HepG2 (cell line): ENCODE measurements around the gene CAPN10. TPM values are rescaled to one million over a fixed set of nuclear protein-coding genes. Genes with fewer than 3 reads are reported as not detected.

Experiments used
- BHLHE40 ChIP-seq: IDR thresholded peaks from 2 replicates; pipeline ENCODE4 v1.6.1; 2011; ENCODE audit warnings: low read length, improper control_type of control experiment
- BRD4 ChIP-seq: sonication (generic); formaldehyde crosslinking; IDR thresholded peaks from 2 replicates; pipeline ENCODE4 v1.4.0; 2020; ENCODE audit warnings: missing genetic modification reagents
- FOSL2 ChIP-seq: sonication (generic); formaldehyde crosslinking; IDR thresholded peaks from 2 replicates; pipeline ENCODE4 v1.4.0; 2020; ENCODE audit warnings: missing genetic modification reagents
- FOXC1 ChIP-seq: sonication (generic); formaldehyde crosslinking; IDR thresholded peaks from 2 replicates; pipeline ENCODE4 v1.8.0; 2022; ENCODE audit warnings: mild to moderate bottlenecking, missing genetic modification reagents, borderline replicate concordance
- HMGXB3 ChIP-seq: sonication (generic); formaldehyde crosslinking; IDR thresholded peaks from 2 replicates; pipeline ENCODE4 v1.4.0; 2020; ENCODE audit warnings: missing genetic modification reagents, borderline replicate concordance
- KAT2B ChIP-seq: fragments of 150-350 bp; IDR thresholded peaks from 2 replicates; pipeline ENCODE4 v1.6.1; 2014; ENCODE audit warnings: low read depth, low read length, borderline replicate concordance
- KDM2A ChIP-seq: sonication (generic); formaldehyde crosslinking; IDR thresholded peaks from 2 replicates; pipeline ENCODE4 v1.4.0; 2020; ENCODE audit warnings: low read depth, missing genetic modification reagents, borderline replicate concordance
- MAF1 ChIP-seq: sonication (generic); formaldehyde crosslinking; IDR thresholded peaks from 2 replicates; pipeline ENCODE4 v1.5.0; 2020; ENCODE audit warnings: missing genetic modification reagents, borderline replicate concordance
- NFE2L2 ChIP-seq: fragments of 150-350 bp; IDR thresholded peaks from 2 replicates; pipeline ENCODE4 v1.6.1; 2014; ENCODE audit warnings: low read length
- ZFX ChIP-seq: sonication (generic); formaldehyde crosslinking; IDR thresholded peaks from 2 replicates; pipeline ENCODE4 v1.4.0; 2020; ENCODE audit warnings: mild to moderate bottlenecking, low read depth, missing genetic modification reagents, moderate library complexity
- ZNF232 ChIP-seq: sonication (generic); formaldehyde crosslinking; IDR thresholded peaks from 2 replicates; pipeline ENCODE4 v1.4.0; 2020; ENCODE audit warnings: missing genetic modification reagents, borderline replicate concordance
- ZNF326 ChIP-seq: sonication (generic); formaldehyde crosslinking; IDR thresholded peaks from 2 replicates; pipeline ENCODE4 v1.4.0; 2020; ENCODE audit warnings: missing genetic modification reagents, borderline replicate concordance
- ZNF329 ChIP-seq: sonication (generic); formaldehyde crosslinking; IDR thresholded peaks from 2 replicates; pipeline ENCODE4 v1.9.0; 2021; ENCODE audit warnings: low read depth, mild to moderate bottlenecking, missing genetic modification reagents
- ZNF468 ChIP-seq: sonication (generic); formaldehyde crosslinking; IDR thresholded peaks from 2 replicates; pipeline ENCODE4 v1.8.0; 2022; ENCODE audit warnings: mild to moderate bottlenecking, moderate library complexity, missing genetic modification reagents
- ZNF670 ChIP-seq: sonication (generic); formaldehyde crosslinking; IDR thresholded peaks from 2 replicates; pipeline ENCODE4 v1.8.0; 2022; ENCODE audit warnings: mild to moderate bottlenecking, missing genetic modification reagents, borderline replicate concordance
- ZNF749 ChIP-seq: sonication (generic); formaldehyde crosslinking; IDR thresholded peaks from 2 replicates; pipeline ENCODE4 v1.8.0; 2022; ENCODE audit warnings: mild to moderate bottlenecking, missing genetic modification reagents, moderate library complexity, borderline replicate concordance
- ZNF772 ChIP-seq: sonication (generic); formaldehyde crosslinking; IDR thresholded peaks from 2 replicates; pipeline ENCODE4 v1.5.0; 2020; ENCODE audit warnings: mild to moderate bottlenecking, missing genetic modification reagents
- polyA plus RNA-seq, 8 experiments: library from polyadenylated mRNA; depleted of rRNA in 3 of 8; stranded (reverse) in 7 of 8; unstranded in 1 of 8; fragments of >200 nt; fragmentation: Illumina TruSeq in 4 of 8; extraction: Trizol in 4 of 8; gene quantifications; 2 replicates each; pipeline versions ENCODE4 v1.2.1 to v1.2.3, GENCODE V29; 2011 to 2016; ENCODE audit warnings: low read depth in 4 of 8, missing spikeins in 1 of 8, mixed read lengths in 1 of 8; ENCODE audit not compliant: insufficient read depth in 1 of 8
- total RNA-seq, 5 experiments: library from RNA; depleted of rRNA; stranded (reverse); fragments of >200 nt; fragmentation: Illumina TruSeq; extraction: Trizol; gene quantifications; 2 replicates each; pipeline ENCODE4 v1.2.3, GENCODE V29; 2016; ENCODE audit warnings: low read depth in 1 of 5
- TF ChIP-seq, protein P1 (sequence below): sonication (generic); formaldehyde crosslinking; IDR thresholded peaks from 2 replicates; pipeline ENCODE4 v1.4.0; 2020; ENCODE audit warnings: mild to moderate bottlenecking, missing genetic modification reagents
- TF ChIP-seq, protein P2 (sequence below): sonication (generic); formaldehyde crosslinking; IDR thresholded peaks from 2 replicates; pipeline ENCODE4 v1.8.0; 2022; ENCODE audit warnings: mild to moderate bottlenecking, missing genetic modification reagents
- TF ChIP-seq, protein P3 (sequence below): sonication (generic); formaldehyde crosslinking; conservative IDR thresholded peaks from 2 replicates; pipeline ENCODE4 v1.8.0; 2022; ENCODE audit warnings: mild to moderate bottlenecking, moderate library complexity, missing genetic modification reagents

The CAPN10 gene
- total and polyA plus RNA-seq, 2 of the 13 experiments (the other 11 are each of a cell fraction or from before 2014, with no cell fraction given) = 27.6 to 32.4 TPM

GRCh38 chr2:240560084-240560479 lies 26.5 kb upstream of the CAPN10 start, which contains the start of gene DUSP28 (continued):
- TF ChIP-seq, protein P1, sequence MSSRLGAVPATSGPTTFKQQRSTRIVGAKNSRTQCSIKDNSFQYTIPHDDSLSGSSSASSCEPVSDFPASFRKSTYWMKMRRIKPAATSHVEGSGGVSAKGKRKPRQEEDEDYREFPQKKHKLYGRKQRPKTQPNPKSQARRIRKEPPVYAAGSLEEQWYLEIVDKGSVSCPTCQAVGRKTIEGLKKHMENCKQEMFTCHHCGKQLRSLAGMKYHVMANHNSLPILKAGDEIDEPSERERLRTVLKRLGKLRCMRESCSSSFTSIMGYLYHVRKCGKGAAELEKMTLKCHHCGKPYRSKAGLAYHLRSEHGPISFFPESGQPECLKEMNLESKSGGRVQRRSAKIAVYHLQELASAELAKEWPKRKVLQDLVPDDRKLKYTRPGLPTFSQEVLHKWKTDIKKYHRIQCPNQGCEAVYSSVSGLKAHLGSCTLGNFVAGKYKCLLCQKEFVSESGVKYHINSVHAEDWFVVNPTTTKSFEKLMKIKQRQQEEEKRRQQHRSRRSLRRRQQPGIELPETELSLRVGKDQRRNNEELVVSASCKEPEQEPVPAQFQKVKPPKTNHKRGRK = peak; percentile 84; the same call in 1 of the 2 replicates
- TF ChIP-seq FOXC1 (CRISPR knock-in tag) = peak; percentile 81; the same call in 1 of the 2 replicates
- TF ChIP-seq MAF1 (CRISPR knock-in tag) = no peak
- TF ChIP-seq, protein P2, sequence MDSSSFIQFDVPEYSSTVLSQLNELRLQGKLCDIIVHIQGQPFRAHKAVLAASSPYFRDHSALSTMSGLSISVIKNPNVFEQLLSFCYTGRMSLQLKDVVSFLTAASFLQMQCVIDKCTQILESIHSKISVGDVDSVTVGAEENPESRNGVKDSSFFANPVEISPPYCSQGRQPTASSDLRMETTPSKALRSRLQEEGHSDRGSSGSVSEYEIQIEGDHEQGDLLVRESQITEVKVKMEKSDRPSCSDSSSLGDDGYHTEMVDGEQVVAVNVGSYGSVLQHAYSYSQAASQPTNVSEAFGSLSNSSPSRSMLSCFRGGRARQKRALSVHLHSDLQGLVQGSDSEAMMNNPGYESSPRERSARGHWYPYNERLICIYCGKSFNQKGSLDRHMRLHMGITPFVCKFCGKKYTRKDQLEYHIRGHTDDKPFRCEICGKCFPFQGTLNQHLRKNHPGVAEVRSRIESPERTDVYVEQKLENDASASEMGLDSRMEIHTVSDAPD = peak; percentile 73; the same call in 1 of the 2 replicates
- peak; percentile 76; the same call in 1 of the 2 replicates for TF ChIP-seq ZNF670
- TF ChIP-seq ZNF232 (CRISPR knock-in tag) = no peak; the same call in 1 of the 2 replicates
- TF ChIP-seq ZNF329 = peak; percentile 2; the same call in 1 of the 2 replicates
- TF ChIP-seq FOSL2 = peak; percentile 58
- no peak for TF ChIP-seq KAT2B
- no peak for TF ChIP-seq ZNF468 (CRISPR knock-in tag)
- peak; percentile 78; the same call in 1 of the 2 replicates for TF ChIP-seq ZNF749 (CRISPR knock-in tag)
- peak; percentile 77 for TF ChIP-seq BRD4 (CRISPR knock-in tag)
- TF ChIP-seq HMGXB3 (CRISPR knock-in tag) = peak; percentile 30; the same call in 1 of the 2 replicates
- TF ChIP-seq KDM2A = peak; percentile 88
- peak; percentile 74 for TF ChIP-seq BHLHE40
- TF ChIP-seq ZFX (CRISPR knock-in tag) = peak; percentile 75; the same call in 1 of the 2 replicates
- TF ChIP-seq, protein P3, sequence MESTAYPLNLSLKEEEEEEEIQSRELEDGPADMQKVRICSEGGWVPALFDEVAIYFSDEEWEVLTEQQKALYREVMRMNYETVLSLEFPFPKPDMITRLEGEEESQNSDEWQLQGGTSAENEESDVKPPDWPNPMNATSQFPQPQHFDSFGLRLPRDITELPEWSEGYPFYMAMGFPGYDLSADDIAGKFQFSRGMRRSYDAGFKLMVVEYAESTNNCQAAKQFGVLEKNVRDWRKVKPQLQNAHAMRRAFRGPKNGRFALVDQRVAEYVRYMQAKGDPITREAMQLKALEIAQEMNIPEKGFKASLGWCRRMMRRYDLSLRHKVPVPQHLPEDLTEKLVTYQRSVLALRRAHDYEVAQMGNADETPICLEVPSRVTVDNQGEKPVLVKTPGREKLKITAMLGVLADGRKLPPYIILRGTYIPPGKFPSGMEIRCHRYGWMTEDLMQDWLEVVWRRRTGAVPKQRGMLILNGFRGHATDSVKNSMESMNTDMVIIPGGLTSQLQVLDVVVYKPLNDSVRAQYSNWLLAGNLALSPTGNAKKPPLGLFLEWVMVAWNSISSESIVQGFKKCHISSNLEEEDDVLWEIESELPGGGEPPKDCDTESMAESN (CRISPR knock-in tag) = peak; percentile 92
- TF ChIP-seq ZNF772 = peak; percentile 94
- no peak for TF ChIP-seq ZNF326 (CRISPR knock-in tag)
- no peak for TF ChIP-seq NFE2L2
